Astrocyte (in vitro differentiated cells and primary cell): Measurements from ENCODE around the gene PLAC1.

Experiments
- CTCF ChIP-seq: IDR thresholded peaks from 2 replicates; pipeline ENCODE4 v1.5.1; 2011; ENCODE audit warnings: low read depth, mild to moderate bottlenecking, inconsistent platforms, low read length, moderate library complexity; ENCODE audit not compliant: insufficient read depth
- EZH2 ChIP-seq: IDR thresholded peaks from 2 replicates; pipeline ENCODE4 v1.6.1; 2012; ENCODE audit warnings: mild to moderate bottlenecking, low read length, inconsistent platforms; ENCODE audit not compliant: insufficient read depth

GRCh38 chrX:134624046-134624430 is 34.2 kb downstream of the PLAC1 start:
- no peak for TF ChIP-seq CTCF
- no peak for TF ChIP-seq EZH2
